H1 (cell line): ENCODE data around the gene IL1RAPL1. TPM values are rescaled to one million over a fixed set of nuclear protein-coding genes. Genes with fewer than 3 reads are reported as not detected.

Experiments used
- CTCF ChIA-PET: fragments of 300-600 bp; sonication (Branson Sonifier 250); formaldehyde crosslinking; loops from one replicate; lab custom pipeline; 2021; ENCODE audit not compliant: partially characterized antibody; lab: Charles Lee
- POLR2A ChIA-PET: fragments of 300-600 bp; sonication (Branson Sonifier 250); formaldehyde crosslinking; loops from one replicate; lab custom pipeline; 2021; ENCODE audit warnings: inconsistent platforms; ENCODE audit not compliant: partially characterized antibody; lab: Charles Lee
- DNase-seq, 2 experiments: peaks; one replicate each; pipeline versions ENCODE4 v3.0.0 to v3.0.0-alpha.2; 2010 to 2022; ENCODE audit warnings: low spot score in 2 of 2, low read depth in 1 of 2, mixed read lengths in 1 of 2
- FAIRE-seq: peaks from 2 replicates; lab custom pipeline; 2011; peaks lifted over from hg19 to GRCh38; lab: Jason Lieb, UNC
- H2AFZ ChIP-seq: 2 replicates; pipeline ENCODE4 v1.8.1; 2012; ENCODE audit warnings: low read length, inconsistent platforms
- H2AK5ac ChIP-seq: 2 replicates; pipeline ENCODE4 v1.6.1; 2013; ENCODE audit warnings: low read depth, low read length
- H2BK120ac ChIP-seq: replicated peaks from 2 replicates; pipeline ENCODE3; 2013; ENCODE audit warnings: low read depth, low read length, inconsistent platforms
- H2BK12ac ChIP-seq: 2 replicates; pipeline ENCODE4 v1.6.1; 2013; ENCODE audit warnings: low read depth, low read length
- H2BK15ac ChIP-seq: 2 replicates; pipeline ENCODE4 v1.6.1; 2013; ENCODE audit warnings: low read length
- H2BK20ac ChIP-seq: 2 replicates; pipeline ENCODE4 v1.6.1; 2013; ENCODE audit warnings: low read length
- H2BK5ac ChIP-seq: 2 replicates; pipeline ENCODE4 v1.6.1; 2013; ENCODE audit warnings: low read depth, low read length
- H3K14ac ChIP-seq: 2 replicates; pipeline ENCODE4 v1.6.1; 2013; ENCODE audit warnings: inconsistent platforms; ENCODE audit not compliant: insufficient read length
- H3K18ac ChIP-seq: 2 replicates; pipeline ENCODE4 v1.6.1; 2013; ENCODE audit warnings: low read length; ENCODE audit errors: extremely low read depth
- H3K23ac ChIP-seq: 2 replicates; pipeline ENCODE4 v1.6.1; 2013; ENCODE audit warnings: inconsistent platforms; ENCODE audit not compliant: insufficient read length
- H3K23me2 ChIP-seq: 2 replicates; pipeline ENCODE4 v1.6.1; 2013; ENCODE audit warnings: low read depth, low read length
- H3K27ac ChIP-seq: 2 replicates; pipeline ENCODE4 v1.6.1; 2011; ENCODE audit warnings: low read depth, low read length, inconsistent platforms
- H3K27me3 ChIP-seq, 4 experiments: replicated peaks in 1 of 4; 1 replicate in 1 of 4; 2 replicates in 3 of 4; pipeline versions ENCODE4 v1.6.1 to v1.8.1; 2011 to 2013; ENCODE audit warnings: low read length in 3 of 4, mild to moderate bottlenecking in 3 of 4, inconsistent platforms in 2 of 4, mixed read lengths in 2 of 4, moderate library complexity in 1 of 4; ENCODE audit not compliant: control insufficient read depth in 3 of 4, insufficient read depth in 3 of 4; ENCODE audit errors: extremely low read depth in 1 of 4
- H3K36me3 ChIP-seq, 4 experiments: 2 replicates each; pipeline versions ENCODE4 v1.6.1 to v1.8.1; 2011 to 2013; ENCODE audit warnings: mild to moderate bottlenecking in 4 of 4, low read length in 3 of 4, moderate library complexity in 2 of 4, control low read depth in 1 of 4, inconsistent platforms in 1 of 4; ENCODE audit not compliant: insufficient read depth in 4 of 4, control insufficient read depth in 2 of 4
- H3K4ac ChIP-seq: replicated peaks from 2 replicates; pipeline ENCODE3; 2013; ENCODE audit warnings: low read length, low read depth, mixed read lengths, inconsistent platforms; ENCODE audit not compliant: insufficient read length
- H3K4me1 ChIP-seq, 4 experiments: replicated peaks in 1 of 4; 1 replicate in 1 of 4; 2 replicates in 3 of 4; pipeline versions ENCODE4 v1.6.1 to v1.8.1; 2011 to 2013; ENCODE audit warnings: low read length in 3 of 4, inconsistent platforms in 2 of 4, mixed read lengths in 1 of 4; ENCODE audit not compliant: insufficient read depth in 4 of 4, control insufficient read depth in 3 of 4
- H3K4me2 ChIP-seq, 2 experiments: 2 replicates each; pipeline versions ENCODE4 v1.6.1 to v1.8.1; 2011 to 2013; ENCODE audit warnings: low read depth in 2 of 2, low read length in 2 of 2, control low read depth in 1 of 2, inconsistent platforms in 1 of 2, mild to moderate bottlenecking in 1 of 2; ENCODE audit not compliant: insufficient read depth in 1 of 2
- H3K4me3 ChIP-seq, 4 experiments: fragments of 200-600, 300-600 bp in 1 of 4; sonication (generic), shearing (Covaris generic), sonication (Bioruptor Twin) in 1 of 4; 2 replicates each; pipeline versions ENCODE4 v1.5.1 to v1.8.1; 2011 to 2016; ENCODE audit warnings: low read length in 4 of 4, low read depth in 3 of 4, control low read depth in 2 of 4, inconsistent platforms in 2 of 4, mild to moderate bottlenecking in 2 of 4, mixed read lengths in 1 of 4, moderate library complexity in 1 of 4; ENCODE audit not compliant: insufficient read depth in 2 of 4; ENCODE audit errors: extremely low read depth in 1 of 4
- H3K56ac ChIP-seq: replicated peaks from 2 replicates; pipeline ENCODE3; 2013; ENCODE audit warnings: low read depth, mild to moderate bottlenecking, mixed read lengths, low read length, inconsistent platforms; ENCODE audit not compliant: insufficient read length
- H3K79me1 ChIP-seq: 2 replicates; pipeline ENCODE4 v1.6.1; 2013; ENCODE audit warnings: low read depth, low read length, control low read depth
- H3K79me2 ChIP-seq, 2 experiments: 2 replicates each; pipeline versions ENCODE4 v1.6.1 to v1.8.1; 2012 to 2013; ENCODE audit warnings: low read length in 2 of 2, mild to moderate bottlenecking in 2 of 2, inconsistent platforms in 1 of 2; ENCODE audit not compliant: insufficient read depth in 2 of 2, control insufficient read depth in 1 of 2
- H3K9ac ChIP-seq, 4 experiments: replicated peaks in 1 of 4; 1 replicate in 1 of 4; 2 replicates in 3 of 4; pipeline versions ENCODE4 v1.6.1 to v1.8.1; 2011 to 2013; ENCODE audit warnings: low read depth in 3 of 4, low read length in 3 of 4, control low read depth in 2 of 4, mild to moderate bottlenecking in 2 of 4, moderate library complexity in 2 of 4, inconsistent platforms in 1 of 4; ENCODE audit errors: extremely low read depth in 1 of 4
- H3K9me3 ChIP-seq, 2 experiments: 2 replicates each; pipeline versions ENCODE4 v1.6.1 to v1.8.1; 2012 to 2013; ENCODE audit warnings: mild to moderate bottlenecking in 2 of 2, moderate library complexity in 2 of 2, control low read depth in 1 of 2, inconsistent platforms in 1 of 2, low read depth in 1 of 2, low read length in 1 of 2, mixed read lengths in 1 of 2; ENCODE audit not compliant: insufficient read depth in 2 of 2
- H4K20me1 ChIP-seq, 2 experiments: replicated peaks in 1 of 2; 2 replicates each; pipeline versions ENCODE3 to v1.8.1; 2011 to 2013; ENCODE audit warnings: inconsistent platforms in 2 of 2, low read length in 2 of 2, mild to moderate bottlenecking in 1 of 2; ENCODE audit not compliant: insufficient read depth in 2 of 2, control insufficient read depth in 1 of 2
- H4K5ac ChIP-seq: 2 replicates; pipeline ENCODE4 v1.6.1; 2013; ENCODE audit warnings: low read length, low read depth, mixed read lengths, inconsistent platforms; ENCODE audit not compliant: insufficient read length
- H4K8ac ChIP-seq: 2 replicates; pipeline ENCODE4 v1.8.0; 2013; ENCODE audit warnings: mild to moderate bottlenecking, moderate library complexity, low read length, inconsistent platforms; ENCODE audit not compliant: insufficient read depth; ENCODE audit errors: extremely low read depth
- H4K91ac ChIP-seq: replicated peaks from 2 replicates; pipeline ENCODE3; 2013; ENCODE audit warnings: low read length, mixed read lengths, inconsistent platforms; ENCODE audit not compliant: insufficient read length
- BCL11A ChIP-seq, 2 experiments: IDR thresholded peaks; one replicate each; pipeline ENCODE4 v1.6.1; 2011; ENCODE audit warnings: low read depth in 2 of 2, low read length in 2 of 2, mild to moderate bottlenecking in 2 of 2
- EGR1 ChIP-seq: IDR thresholded peaks from 2 replicates; pipeline ENCODE4 v1.6.1; 2011; ENCODE audit warnings: low read depth, low read length, borderline replicate concordance
- EP300 ChIP-seq, 2 experiments: IDR thresholded peaks; 1 replicate in 1 of 2; 2 replicates in 1 of 2; pipeline ENCODE4 v1.6.1; 2011 to 2012; ENCODE audit warnings: low read depth in 2 of 2, low read length in 2 of 2, mild to moderate bottlenecking in 2 of 2, borderline replicate concordance in 1 of 2, inconsistent platforms in 1 of 2, moderate library complexity in 1 of 2
- GABPA ChIP-seq: IDR thresholded peaks from 2 replicates; pipeline ENCODE4 v1.6.1; 2011; ENCODE audit warnings: mild to moderate bottlenecking, low read length, moderate library complexity, borderline replicate concordance; ENCODE audit not compliant: insufficient read depth
- JUND ChIP-seq: IDR thresholded peaks from 2 replicates; pipeline ENCODE4 v1.6.1; 2011; ENCODE audit warnings: mild to moderate bottlenecking, improper control_type of control experiment, low read length
- KDM1A ChIP-seq: fragments of 200-600, 300-600 bp; sonication (generic); IDR thresholded peaks from 2 replicates; pipeline ENCODE4 v1.7.1; 2016; ENCODE audit warnings: mild to moderate bottlenecking, low read length, borderline replicate concordance
- MAX ChIP-seq: IDR thresholded peaks from 2 replicates; pipeline ENCODE4 v1.6.1; 2012; ENCODE audit warnings: inconsistent platforms
- POLR2A ChIP-seq, 2 experiments: IDR thresholded peaks; 1 replicate in 1 of 2; 2 replicates in 1 of 2; pipeline ENCODE4 v1.6.1; 2011; ENCODE audit warnings: low read depth in 2 of 2, low read length in 2 of 2, mild to moderate bottlenecking in 2 of 2; ENCODE audit errors: control extremely low read depth in 1 of 2
- SP4 ChIP-seq: IDR thresholded peaks from 2 replicates; pipeline ENCODE4 v1.6.1; 2012; ENCODE audit warnings: low read length, inconsistent platforms
- TAF7 ChIP-seq: optimal IDR thresholded peaks from 2 replicates; pipeline ENCODE3; 2011; ENCODE audit warnings: low read depth, mild to moderate bottlenecking, inconsistent platforms, low read length, moderate library complexity, borderline replicate concordance
- WGBS, 2 experiments: shearing (Covaris generic) in 1 of 2; methylation state at CpG; one replicate each; pipeline versions ENCODE4 v1.1.6 to v1.1.7; 2013 to 2015; ENCODE audit warnings: low lambda C conversion rate in 2 of 2, mixed read lengths in 2 of 2, inconsistent platforms in 1 of 2, low coverage in 1 of 2, missing lambda C conversion rate in 1 of 2; ENCODE audit not compliant: insufficient replicate concordance in 2 of 2, insufficient coverage in 1 of 2, insufficient read length in 1 of 2; ENCODE audit errors: extremely low coverage in 1 of 2, missing lambda C conversion rate in 1 of 2; 5-methylcytosine and 5-hydroxymethylcytosine counted together
- polyA plus RNA-seq, 7 experiments: library from polyadenylated mRNA; depleted of rRNA in 3 of 7; stranded (reverse) in 5 of 7; unstranded in 2 of 7; fragments of >200 nt in 5 of 7; fragments of 200-250 nt in 2 of 7; gene quantifications; 1 replicate in 5 of 7; 2 replicates in 1 of 7; 4 replicates in 1 of 7; pipeline versions ENCODE4 v1.2.1 to v1.2.3, GENCODE V29; 2011 to 2013; ENCODE audit warnings: missing spikeins in 2 of 7, mixed read lengths in 2 of 7
- total RNA-seq: library from RNA; stranded (reverse); fragmentation: NEBNext Ultra II Directional; extraction: Animal tissue kit (Norgen Biotek cat#: 25700); gene quantifications from 2 replicates; pipeline ENCODE4 v1.2.1, GENCODE V29; 2021

IL1RAPL1 gene
- total and polyA plus RNA-seq, 2 of the 8 experiments (the other 6 are each of a cell fraction or from before 2014, with no cell fraction given) = 0.11 to 0.35 TPM

- Histone ChIP-seq H3K27me3 (peaks cover 0 to 5% (median 2%) of the 10 kb centered on the region in 4 experiments; a peak in 3 of 7 replicates), H3K4ac (no peak overlapping the region), H2BK5ac (no peak overlapping the region), H3K56ac (no peak overlapping the region), H3K4me2 (no peak overlapping the region), H2AFZ (no peak overlapping the region), H4K20me1 (no peaks in the 10 kb centered on the region), H3K79me2 (no peaks in the 10 kb centered on the region), H3K79me1 (no peaks in the 10 kb centered on the region), H3K9me3 (no peaks in the 10 kb centered on the region), H2BK12ac (no peak overlapping the region), H3K4me1 (peaks cover 0 to 2% (median 0%) of the 10 kb centered on the region in 4 experiments; a peak in 3 of 7 replicates), H4K5ac (no peak overlapping the region), H3K4me3 (no peak overlapping the region), H4K8ac (no peak overlapping the region), H2BK15ac (no peak overlapping the region), H3K36me3 (no peaks in the 10 kb centered on the region), H3K23ac (no peak overlapping the region), H3K27ac (no peak overlapping the region), H4K91ac (no peak overlapping the region), H2BK120ac (no peak overlapping the region), H3K23me2 (no peaks in the 10 kb centered on the region), H3K9ac (no peak overlapping the region), H3K14ac (no peak overlapping the region), H2AK5ac (no peak overlapping the region), H2BK20ac (no peak overlapping the region), H3K18ac (no peak overlapping the region)
- DNase-seq (no peak), FAIRE-seq (no peak)
- POLR2A ChIA-PET = no interaction called here
- 69% methylated on average over 2 of the region's 2 CpGs; no CpG with 5 or more reads in 1 of the 2 experiments for WGBS, 2 experiments
- CTCF ChIA-PET = no interaction called here
- TF ChIP-seq JUND (no peak), GABPA (no peak), EP300 (IDR thresholded peaks at IDR 0.05; ENCODE audit: borderline replicate concordance in 1 of 2, low read depth in 2 of 2, low read length in 2 of 2) (no peak), EGR1 (no peak), MAX (no peak), SP4 (no peak), KDM1A (no peak), TAF7 (no peak), POLR2A (IDR thresholded peaks at IDR 0.05; ENCODE audit: control extremely low read depth in 1 of 2, low read depth in 2 of 2, low read length in 2 of 2) (no peak), BCL11A (IDR thresholded peaks at IDR 0.05; ENCODE audit: low read depth in 2 of 2, low read length in 2 of 2) (no peak)
Observed at GRCh38 chrX:29419774-29420553, 832.7 kb downstream of the IL1RAPL1 start.
